ENCODE data around the gene IL1B. TPM values are rescaled to one million over a fixed set of nuclear protein-coding genes. Genes with fewer than 3 reads are reported as not detected.

IL1B gene
- total and polyA plus RNA-seq, 2 of the 8 experiments (the other 6 are each of a cell fraction or from before 2014, with no cell fraction given) = not detected

- Histone ChIP-seq H3K4me1 (replicated peaks in 1 of 4; ENCODE audit: control insufficient read depth in 3 of 4, insufficient read depth in 4 of 4, low read length in 3 of 4) (no peaks in the 10 kb centered on the region; a peak in 1 of 7 replicates), H2BK120ac (replicated peaks; ENCODE audit: low read depth, low read length) (no peak overlapping the region), H4K5ac (ENCODE audit: insufficient read length, low read depth, low read length) (no peak overlapping the region), H3K79me1 (ENCODE audit: low read depth, low read length) (no peaks in the 10 kb centered on the region), H2AFZ (ENCODE audit: low read length) (no peak overlapping the region), H3K79me2 (ENCODE audit: control insufficient read depth in 1 of 2, insufficient read depth in 2 of 2, low read length in 2 of 2) (no peaks in the 10 kb centered on the region), H3K9ac (replicated peaks in 1 of 4; ENCODE audit: extremely low read depth in 1 of 4, low read depth in 3 of 4, low read length in 3 of 4) (no peak overlapping the region), H3K14ac (ENCODE audit: insufficient read length) (no peak overlapping the region), H2BK15ac (ENCODE audit: low read length) (no peak overlapping the region), H3K4me3 (ENCODE audit: extremely low read depth in 1 of 4, insufficient read depth in 2 of 4, low read depth in 3 of 4, low read length in 4 of 4) (no peak overlapping the region), H2BK20ac (ENCODE audit: low read length) (no peak overlapping the region), H4K91ac (replicated peaks; ENCODE audit: insufficient read length, low read length) (no peak overlapping the region), H4K8ac (ENCODE audit: extremely low read depth, insufficient read depth, low read length) (no peak overlapping the region), H3K18ac (ENCODE audit: extremely low read depth, low read length) (no peak overlapping the region), H3K56ac (replicated peaks; ENCODE audit: insufficient read length, low read depth, low read length) (no peak overlapping the region), H3K36me3 (ENCODE audit: control insufficient read depth in 2 of 4, insufficient read depth in 4 of 4, low read length in 3 of 4) (no peaks in the 10 kb centered on the region), H3K9me3 (ENCODE audit: insufficient read depth in 2 of 2, low read depth in 1 of 2, low read length in 1 of 2) (no peaks in the 10 kb centered on the region; a peak in 1 of 4 replicates), H2BK12ac (ENCODE audit: low read depth, low read length) (no peak overlapping the region), H3K4ac (replicated peaks; ENCODE audit: insufficient read length, low read depth, low read length) (no peak overlapping the region), H3K27ac (ENCODE audit: low read depth, low read length) (no peak overlapping the region), H2BK5ac (ENCODE audit: low read depth, low read length) (no peak overlapping the region), H3K4me2 (ENCODE audit: insufficient read depth in 1 of 2, low read depth in 2 of 2, low read length in 2 of 2) (no peak overlapping the region), H2AK5ac (ENCODE audit: low read depth, low read length) (no peak overlapping the region), H4K20me1 (replicated peaks in 1 of 2; ENCODE audit: control insufficient read depth in 1 of 2, insufficient read depth in 2 of 2, low read length in 2 of 2) (no peaks in the 10 kb centered on the region), H3K23ac (ENCODE audit: insufficient read length) (no peak overlapping the region), H3K23me2 (ENCODE audit: low read depth, low read length) (no peaks in the 10 kb centered on the region), H3K27me3 (replicated peaks in 1 of 4; ENCODE audit: control insufficient read depth in 3 of 4, extremely low read depth in 1 of 4, insufficient read depth in 3 of 4, low read length in 3 of 4) (no peaks in the 10 kb centered on the region)
- no peak for DNase-seq (ENCODE audit: low read depth in 1 of 2, low spot score in 2 of 2)
- CTCF ChIA-PET (ENCODE audit: partially characterized antibody) = interaction anchor here (1.0 to 1.9 kb wide), 3 partner anchors 9 to 52 kb away, joined by 4 to 10 read pairs (median 6); no protein-coding TSS in a partner anchor
- no peak for FAIRE-seq
- WGBS, 2 experiments (ENCODE audit: extremely low coverage in 1 of 2, insufficient coverage in 1 of 2, insufficient read length in 1 of 2, insufficient replicate concordance in 2 of 2, low coverage in 1 of 2, low lambda C conversion rate in 2 of 2, missing lambda C conversion rate in 1 of 2) = 90% methylated on average over 4 of the region's 4 CpGs; no CpG with 5 or more reads in 1 of the 2 experiments
- POLR2A ChIA-PET (ENCODE audit: partially characterized antibody) = interaction anchor here (1.3 kb wide), 1 partner anchor 50 kb away, joined by 3 read pairs; no protein-coding TSS in a partner anchor
- TF ChIP-seq BACH1 (IDR thresholded peaks at IDR 0.05; ENCODE audit: low read length) (no peak), CREB1 (IDR thresholded peaks at IDR 0.05) (no peak), RNF2 (IDR thresholded peaks at IDR 0.05; ENCODE audit: borderline replicate concordance, low read depth, low read length, missing control alignments, poor library complexity, severe bottlenecking) (no peak), HDAC2 (IDR thresholded peaks at IDR 0.05; ENCODE audit: borderline replicate concordance in 1 of 2, low read depth in 2 of 2, low read length in 2 of 2) (no peak), CBX8 (IDR thresholded peaks at IDR 0.05; ENCODE audit: borderline replicate concordance, low read depth, low read length) (no peak)
These were observed 35.5 kb downstream of the IL1B start for GRCh38 chr2:112800881-112801583.

Measured in H1 (cell line).